HG02870 (cell line): Measurements from ENCODE around the gene TNFRSF19.

Source experiments
- ATAC-seq: cut with Tn5 transposase; IDR thresholded peaks from one replicate; pipeline ENCODE4 v1.9.1; 2021; ENCODE audit warnings: mild to moderate bottlenecking, moderate library complexity; ENCODE audit not compliant: unreplicated experiment

TNFRSF19 gene

DNA sequence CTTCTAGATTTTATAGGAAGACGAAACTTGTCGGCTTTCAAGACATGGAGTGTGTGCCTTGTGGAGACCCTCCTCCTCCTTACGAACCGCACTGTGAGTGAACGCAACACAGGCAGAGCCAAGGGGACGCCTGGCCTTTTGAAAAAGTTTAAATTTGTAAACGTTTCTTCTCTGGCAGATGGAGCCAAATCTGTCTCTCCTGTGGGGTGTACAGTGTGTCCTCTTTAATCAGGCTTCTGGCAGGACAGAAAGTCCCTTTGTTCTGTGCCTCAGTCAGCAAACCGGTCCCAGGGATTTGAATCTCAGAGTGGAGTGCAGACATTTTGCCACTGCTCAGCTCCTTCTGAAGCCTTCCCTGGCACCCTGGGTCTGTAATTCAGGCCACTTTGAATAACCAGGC, 56.5 kb downstream of the TNFRSF19 start:
- ATAC-seq = no peak

DNA sequence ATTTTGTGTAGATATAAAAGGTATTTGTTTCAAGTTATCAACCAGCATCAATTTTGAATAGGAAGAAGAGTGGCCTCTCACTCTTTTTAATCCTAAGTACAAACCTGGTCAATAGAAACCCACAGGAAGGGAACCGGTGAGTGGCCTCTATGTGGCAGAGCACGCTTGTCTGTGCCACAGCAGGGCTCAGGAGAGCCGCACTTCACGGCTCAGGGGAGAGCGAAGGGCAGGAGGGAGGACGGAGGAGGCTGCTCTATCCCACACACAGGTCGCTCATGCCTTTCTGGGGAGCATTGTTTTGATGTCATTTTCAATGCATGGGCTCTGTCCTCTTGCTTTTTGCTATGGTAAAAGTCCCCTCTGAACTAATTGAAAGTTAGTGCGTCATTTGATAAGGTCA, 57.2 kb downstream of the TNFRSF19 start:
- ATAC-seq = no peak

GRCh38 chr13:23628250-23628649, 58.0 kb downstream of the TNFRSF19 start:
- no peak for ATAC-seq

GRCh38 chr13:23628765-23629565, 58.8 kb downstream of the TNFRSF19 start:
- no peak for ATAC-seq

GRCh38 chr13:23629566-23630272, 59.5 kb downstream of the TNFRSF19 start:
- ATAC-seq = no peak

DNA sequence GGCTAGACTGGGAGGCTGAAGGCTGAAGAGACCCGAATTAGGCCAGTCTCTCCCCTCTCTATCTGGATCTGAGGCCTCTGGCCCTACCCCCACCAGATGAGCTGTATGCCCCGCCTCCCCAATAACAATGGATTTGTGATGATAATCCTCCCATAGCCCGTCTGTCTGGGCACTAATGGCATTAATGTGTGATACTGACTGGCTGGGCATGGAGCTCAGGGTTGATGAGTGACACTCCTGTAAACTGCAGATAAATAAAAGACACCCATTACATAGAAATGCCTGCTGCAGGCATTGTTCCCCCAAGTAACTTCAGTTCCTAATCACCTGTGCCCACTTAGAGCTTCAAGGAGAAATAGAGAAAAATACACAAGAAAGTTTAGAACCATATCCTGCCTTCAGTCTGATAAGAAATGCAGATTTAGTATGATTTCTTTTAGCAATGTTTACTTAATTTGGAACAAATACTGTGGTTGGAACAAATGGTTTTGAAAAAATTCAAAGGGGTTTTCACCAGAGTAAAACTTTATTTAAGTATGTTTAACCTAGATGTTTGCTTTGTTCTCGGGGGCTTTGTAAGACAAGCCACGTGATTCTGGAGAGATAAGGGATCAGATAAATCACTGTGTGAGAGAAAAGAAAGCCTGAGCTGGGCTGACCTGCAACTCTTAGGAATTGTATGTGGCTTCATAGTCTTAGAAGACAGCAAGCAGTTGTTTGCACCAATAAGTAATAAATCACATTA, 60.3 kb downstream of the TNFRSF19 start:
- no peak for ATAC-seq

DNA sequence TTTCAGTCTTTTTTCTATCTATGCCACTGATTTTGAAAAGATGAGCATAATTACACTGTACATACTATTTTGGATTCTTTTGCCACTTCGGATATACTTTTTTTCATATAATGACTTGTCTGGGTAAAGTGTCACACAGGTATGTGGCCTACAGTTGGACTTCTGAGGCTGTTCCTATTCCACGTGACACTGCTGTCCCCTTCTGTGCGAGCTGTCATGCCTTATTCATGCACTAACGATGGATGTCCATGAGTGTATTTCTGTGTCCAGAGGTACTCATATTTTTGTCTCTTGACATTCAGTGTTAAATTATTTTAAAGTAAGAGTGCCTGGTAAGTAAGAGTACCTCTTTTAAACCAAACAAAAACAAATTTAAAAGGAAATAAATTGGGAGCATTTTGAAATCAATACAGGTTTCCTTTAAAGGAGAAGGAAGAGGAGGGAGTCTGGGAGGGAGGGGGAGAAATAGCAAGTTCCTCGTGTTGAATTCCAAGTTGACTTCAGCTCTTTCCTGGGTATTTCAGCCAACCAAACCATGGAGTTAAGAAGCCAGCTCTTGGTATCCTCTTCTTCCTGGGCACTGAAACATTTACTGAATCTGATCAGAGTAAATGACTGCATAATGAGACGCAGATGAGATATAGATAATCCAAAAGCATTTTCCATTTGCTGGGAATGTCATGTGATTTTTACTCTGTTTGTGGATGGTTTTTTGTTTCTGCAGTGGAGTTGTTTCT, 61.3 kb downstream of the TNFRSF19 start:
- ATAC-seq = no peak

DNA sequence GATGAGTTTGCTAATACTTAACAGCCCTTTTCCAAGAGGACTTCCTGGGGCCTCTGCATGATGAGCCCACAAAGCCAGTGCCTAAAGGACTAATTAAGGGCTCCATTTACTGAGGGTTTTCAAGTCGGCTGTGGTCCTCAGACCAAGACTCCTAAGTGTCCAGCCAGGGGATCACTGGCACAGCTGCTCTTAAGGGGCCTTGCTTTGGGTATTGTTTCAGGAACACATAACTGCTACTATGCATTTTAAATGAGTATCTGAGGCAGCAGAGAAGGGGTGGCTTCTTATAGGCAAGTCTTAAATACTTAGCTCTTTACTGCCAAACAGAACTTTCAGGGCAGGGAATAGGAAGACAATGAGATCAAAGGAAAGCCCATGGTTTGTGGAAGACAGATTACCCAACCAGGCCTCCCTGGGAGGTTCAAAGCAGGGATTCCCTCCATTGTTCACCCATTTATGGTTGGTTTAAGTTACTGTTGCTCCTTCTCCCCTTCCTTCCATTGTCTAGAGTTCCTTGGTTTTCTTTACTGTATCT, 61.9 kb downstream of the TNFRSF19 start:
- ATAC-seq = no peak

- no peak for ATAC-seq
Measured at GRCh38 chr13:23632741-23633140, 62.5 kb downstream of the TNFRSF19 start.

GRCh38 chr13:23634897-23635296, 64.7 kb downstream of the TNFRSF19 start:
- ATAC-seq = no peak

DNA sequence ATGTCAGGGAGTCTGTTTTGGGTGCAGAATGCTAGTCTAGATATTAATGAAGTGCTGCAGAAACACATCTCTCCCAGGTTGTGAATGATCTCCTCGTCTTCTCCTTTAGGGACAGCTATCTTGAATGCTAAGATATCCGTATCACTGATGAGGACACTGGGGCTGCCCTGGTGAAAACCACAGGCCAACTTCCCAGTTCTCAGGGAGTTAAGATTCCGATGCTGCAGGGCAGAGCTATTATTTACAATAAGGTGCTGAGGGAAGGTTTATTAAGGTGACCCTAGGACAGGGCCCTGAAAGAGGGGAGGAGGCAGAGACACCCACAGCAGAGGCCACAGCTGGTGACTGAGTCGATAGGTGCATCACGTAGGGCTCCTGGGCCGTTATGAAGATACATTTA, 66.1 kb downstream of the TNFRSF19 start:
- no peak for ATAC-seq

DNA sequence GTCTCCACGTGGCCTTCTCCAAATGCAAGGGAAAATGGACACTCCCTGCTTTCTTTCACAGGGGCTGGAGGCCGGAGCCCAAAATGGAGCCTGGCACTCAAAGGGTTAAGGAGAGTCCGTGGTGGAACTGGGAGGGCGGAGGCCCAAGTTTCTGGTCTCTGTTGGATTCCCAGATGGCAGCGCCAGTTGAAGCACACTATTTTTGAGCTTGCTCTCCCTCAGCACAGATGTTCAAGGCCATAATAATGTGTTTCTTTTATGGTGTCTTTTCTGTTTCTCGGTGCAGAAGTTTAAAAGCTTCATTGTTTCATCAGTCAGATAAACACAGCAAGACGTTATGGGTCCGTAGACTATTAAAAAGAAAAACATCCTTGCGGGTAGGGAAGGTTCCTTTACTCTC, 67.6 kb downstream of the TNFRSF19 start:
- ATAC-seq = no peak

- ATAC-seq = no peak
Measured at GRCh38 chr13:23639674-23640073, 69.5 kb downstream of the TNFRSF19 start.

DNA sequence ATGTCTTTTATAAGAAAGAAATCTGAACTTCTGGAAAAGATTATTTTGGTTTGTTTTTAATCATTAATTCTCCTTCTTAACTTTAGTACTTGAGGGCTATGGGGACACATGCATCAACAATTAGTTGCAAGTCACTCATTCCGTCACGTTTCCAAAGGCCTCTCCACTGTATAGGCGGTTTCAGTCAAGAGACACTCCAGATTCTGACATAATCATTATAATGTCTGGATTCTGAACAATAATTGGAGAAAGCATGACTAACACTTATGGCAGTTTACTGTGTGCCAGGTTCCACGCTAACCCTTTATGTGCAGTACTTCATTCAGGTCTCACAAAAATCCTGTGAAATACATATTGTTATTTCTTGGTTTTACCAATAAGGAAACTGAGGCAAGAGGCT, 71.9 kb downstream of the TNFRSF19 start:
- ATAC-seq = no peak

DNA sequence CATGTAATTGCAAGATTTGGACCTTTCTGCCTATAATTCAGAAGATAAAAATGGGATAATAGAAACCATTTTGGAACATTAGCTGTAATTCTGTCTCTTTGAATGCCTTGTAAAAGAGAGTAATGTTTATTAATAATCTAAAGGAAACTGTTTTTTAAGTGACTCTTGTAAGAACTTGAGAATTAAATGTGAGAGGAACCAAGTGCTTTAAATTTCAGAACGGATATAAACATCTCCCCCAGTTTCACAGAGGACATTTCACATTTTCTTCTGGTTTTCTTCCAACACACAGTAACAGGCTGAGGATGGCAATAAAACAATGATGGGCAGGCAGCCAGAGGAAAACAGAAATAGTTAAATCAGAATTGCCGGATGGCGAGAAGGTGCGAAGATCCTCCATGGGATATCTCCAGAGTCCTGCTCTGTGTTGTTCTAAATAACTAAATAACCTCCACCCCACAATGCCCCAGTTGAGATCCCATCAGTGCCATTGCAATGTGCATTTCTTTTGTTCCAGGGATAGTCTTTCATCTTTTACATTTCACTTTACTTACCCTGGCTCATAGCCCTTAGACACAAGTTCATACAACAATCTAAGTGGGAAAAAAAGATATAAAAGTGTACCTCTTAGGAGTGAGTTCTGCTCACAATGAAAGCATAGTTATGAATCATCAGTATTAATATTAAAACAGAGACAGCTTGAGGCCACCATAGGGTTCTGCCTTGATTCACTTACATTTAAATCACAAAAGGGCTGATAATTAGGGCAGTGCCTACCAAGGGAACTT, 73.3 kb downstream of the TNFRSF19 start:
- no peak for ATAC-seq

DNA sequence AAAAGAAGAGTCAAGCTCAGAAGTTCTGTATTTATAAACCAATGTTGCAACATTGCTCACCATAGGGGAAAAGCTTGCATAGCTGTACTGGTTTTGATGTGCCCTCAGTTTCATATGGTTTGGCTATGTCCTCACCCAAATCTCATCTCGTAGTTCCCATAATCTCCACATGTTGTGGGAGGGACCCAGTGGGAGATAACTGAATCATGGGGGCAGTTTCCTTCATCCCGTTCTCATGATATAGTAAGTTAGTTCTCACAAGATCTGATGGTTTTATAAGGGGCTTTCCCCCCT, 73.9 kb downstream of the TNFRSF19 start:
- ATAC-seq = no peak

- no peak for ATAC-seq
Measured at GRCh38 chr13:23644527-23645138, 74.4 kb downstream of the TNFRSF19 start.

DNA sequence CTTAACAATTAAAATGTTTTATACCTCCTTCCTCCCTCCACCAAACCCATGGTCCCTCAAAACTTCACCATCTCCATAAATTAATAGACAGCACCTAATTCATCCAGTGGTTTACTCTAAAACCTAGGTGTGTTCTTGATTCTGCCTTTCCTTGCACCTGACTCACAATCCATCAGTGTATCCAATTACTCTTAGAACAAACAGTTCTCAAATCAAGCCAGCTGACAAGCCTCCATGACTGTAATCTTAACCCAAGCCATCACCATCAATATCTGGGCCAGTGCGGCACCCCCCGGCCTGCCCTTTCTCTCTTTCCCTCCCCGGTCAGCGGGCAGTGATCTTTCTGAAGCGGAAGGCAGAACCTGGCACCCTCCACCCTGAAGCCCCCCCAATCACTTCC, 75.6 kb downstream of the TNFRSF19 start:
- no peak for ATAC-seq

- no peak for ATAC-seq
Measured at GRCh38 chr13:23651439-23651838, 81.2 kb downstream of the TNFRSF19 start.

GRCh38 chr13:23651887-23652286, 81.7 kb downstream of the TNFRSF19 start:
- ATAC-seq = no peak
